ENCODE data around the gene ST6GALNAC3.

ST6GALNAC3 gene

DNA sequence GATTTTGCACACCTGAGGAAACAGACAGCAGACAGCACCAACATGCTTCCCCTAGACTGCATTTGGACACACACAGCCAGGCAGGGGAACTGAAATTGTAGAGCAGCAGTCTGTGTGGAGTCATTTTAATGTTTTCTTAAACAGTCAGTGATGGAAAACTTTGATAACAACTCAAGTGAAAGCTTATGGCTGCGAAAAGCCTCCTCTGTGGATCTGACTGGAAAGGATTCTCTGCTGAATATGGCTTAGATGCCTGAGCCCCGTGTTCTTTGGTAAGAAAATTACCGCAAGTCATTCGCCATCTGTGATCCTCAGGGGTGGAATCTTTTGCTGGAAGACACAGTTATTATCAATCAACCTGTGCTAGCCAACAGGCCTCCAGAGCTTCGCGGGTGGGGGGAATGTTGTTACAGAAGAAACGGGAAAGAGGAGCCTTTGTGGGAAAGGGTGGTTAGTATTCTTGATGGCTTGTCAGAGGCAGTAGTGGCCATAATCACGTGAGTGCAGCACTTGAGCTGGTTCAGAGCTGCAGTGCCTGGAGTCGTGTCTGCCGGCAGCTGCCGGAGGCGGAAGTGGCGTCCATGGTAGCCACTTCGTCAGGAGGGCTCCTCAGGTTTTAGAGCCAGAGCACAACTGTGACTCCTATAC lies 204.7 kb downstream of the ST6GALNAC3 start:
- DNase-seq (ENCODE audit: low read depth in 1 of 2, low spot score in 1 of 2): no peak

DNA sequence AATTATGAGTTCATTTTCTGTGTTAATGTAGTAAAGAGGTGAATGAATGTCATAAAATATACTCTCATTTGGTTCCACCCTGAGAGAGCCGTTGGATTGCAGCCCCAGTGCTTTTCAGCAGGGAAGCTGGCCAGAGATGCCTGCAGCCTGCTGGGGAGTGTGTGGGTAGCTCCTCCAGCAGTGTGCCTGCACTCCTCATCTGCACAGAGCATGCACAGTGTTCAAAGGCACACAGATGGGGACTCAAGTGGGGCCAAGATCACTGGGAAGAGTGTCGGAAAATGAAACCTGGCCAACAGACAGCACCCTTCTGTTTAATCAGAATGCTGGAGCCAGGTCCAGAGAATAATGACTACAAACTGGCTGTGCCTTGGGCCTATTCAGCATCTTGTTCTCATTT lies 206.8 kb downstream of the ST6GALNAC3 start:
- DNase-seq (ENCODE audit: low read depth in 1 of 2, low spot score in 1 of 2): no peak

DNA sequence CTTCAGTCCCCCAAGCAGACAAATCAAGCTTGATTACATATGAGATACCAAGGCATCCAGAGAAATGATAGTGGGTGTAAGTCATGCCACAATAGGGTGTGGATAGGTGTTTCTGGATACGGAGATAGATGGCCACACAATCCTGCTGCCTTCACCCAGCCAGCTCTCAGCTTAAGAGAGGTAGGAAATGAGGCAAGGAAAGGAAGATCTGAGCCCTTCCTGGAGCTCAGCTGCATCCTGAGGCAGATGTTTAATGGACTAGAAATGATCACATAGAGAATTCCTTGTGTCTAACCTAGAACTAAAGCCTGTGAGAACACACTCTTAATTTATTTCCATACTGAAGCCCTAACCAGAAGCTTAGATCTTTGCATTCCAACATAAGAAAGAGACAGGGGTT lies 210.3 kb downstream of the ST6GALNAC3 start:
- DNase-seq (ENCODE audit: low read depth in 1 of 2, low spot score in 1 of 2): no peak

DNA sequence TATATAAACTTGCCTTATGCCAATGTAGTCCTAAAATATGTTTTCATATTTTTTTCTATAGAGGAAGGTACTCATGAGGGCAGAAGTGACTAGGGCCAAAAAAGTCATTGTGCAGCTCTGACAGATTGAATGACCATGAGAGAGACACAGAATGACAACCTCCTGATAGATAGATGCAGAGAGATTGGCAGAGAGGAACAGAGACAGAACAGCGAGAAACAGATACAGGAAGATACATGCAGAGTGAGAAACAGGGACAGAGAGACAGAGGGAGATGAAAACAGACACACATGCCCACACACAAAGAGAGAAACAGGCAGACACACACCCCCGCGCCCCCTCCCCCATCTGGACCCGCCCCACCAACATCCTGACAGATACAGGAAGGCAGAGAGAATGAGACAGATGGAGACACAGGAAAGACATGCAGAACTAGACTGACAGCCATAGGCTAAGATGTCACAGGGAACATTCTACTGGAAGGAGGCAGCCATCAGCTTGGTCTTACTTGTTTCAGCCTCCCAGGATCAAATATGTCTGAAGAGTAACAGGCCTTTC lies 211.1 kb downstream of the ST6GALNAC3 start:
- DNase-seq (ENCODE audit: low read depth in 1 of 2, low spot score in 1 of 2): no peak

DNA sequence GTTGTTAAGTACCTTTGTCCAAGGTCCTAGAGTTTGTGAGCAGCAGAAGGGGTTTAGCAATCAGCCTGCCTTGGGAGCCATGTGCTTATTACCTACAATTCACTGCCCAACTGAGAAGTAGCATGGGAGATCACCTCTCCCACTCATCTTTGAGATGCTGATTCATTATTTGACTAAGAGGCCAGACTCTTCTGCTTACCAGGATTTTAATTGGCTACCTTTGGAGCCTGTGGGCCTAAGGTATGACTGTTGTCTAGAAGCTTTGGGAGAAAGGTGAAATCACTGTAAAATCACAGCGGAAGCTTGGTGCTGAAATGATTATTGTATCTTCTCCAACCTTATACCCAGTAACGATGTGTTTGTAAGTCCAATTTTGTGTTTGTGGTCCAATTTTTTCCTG lies 213.4 kb downstream of the ST6GALNAC3 start:
- DNase-seq (ENCODE audit: low read depth in 1 of 2, low spot score in 1 of 2): no peak

DNA sequence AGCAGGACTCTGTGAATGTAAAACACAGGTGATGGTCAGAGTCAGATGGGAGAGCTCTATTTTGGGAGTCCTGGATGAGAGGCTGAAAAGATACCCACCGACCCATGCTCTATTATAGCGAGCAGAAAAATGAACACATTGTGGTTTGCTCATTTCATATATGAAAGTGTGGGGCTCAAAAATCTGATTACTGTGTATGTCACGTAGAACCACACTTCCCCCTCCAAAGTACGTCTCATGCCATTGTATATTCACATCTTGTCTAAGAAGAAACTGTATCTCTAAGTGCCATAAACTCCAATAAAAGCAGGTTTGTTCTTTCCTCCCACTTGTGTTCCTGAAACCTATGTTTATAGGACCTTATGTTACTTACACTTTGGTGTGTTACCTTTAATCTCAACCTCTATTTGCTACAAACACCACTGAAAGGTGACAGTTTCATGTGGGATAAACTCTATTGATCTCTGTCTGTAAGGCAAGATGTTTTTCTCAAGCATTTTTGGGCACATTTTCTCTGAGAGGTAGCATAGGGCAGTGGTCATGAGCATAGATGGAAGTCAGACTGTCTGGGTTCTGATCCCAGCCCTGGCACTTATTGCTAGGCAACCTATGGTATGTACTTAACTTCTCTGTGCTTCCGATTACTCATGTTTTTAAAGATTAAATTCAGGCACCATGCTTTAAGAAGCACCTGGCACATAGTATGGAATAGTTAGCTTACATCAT lies 214.4 kb downstream of the ST6GALNAC3 start:
- no peak for DNase-seq (ENCODE audit: low read depth in 1 of 2, low spot score in 1 of 2)

DNA sequence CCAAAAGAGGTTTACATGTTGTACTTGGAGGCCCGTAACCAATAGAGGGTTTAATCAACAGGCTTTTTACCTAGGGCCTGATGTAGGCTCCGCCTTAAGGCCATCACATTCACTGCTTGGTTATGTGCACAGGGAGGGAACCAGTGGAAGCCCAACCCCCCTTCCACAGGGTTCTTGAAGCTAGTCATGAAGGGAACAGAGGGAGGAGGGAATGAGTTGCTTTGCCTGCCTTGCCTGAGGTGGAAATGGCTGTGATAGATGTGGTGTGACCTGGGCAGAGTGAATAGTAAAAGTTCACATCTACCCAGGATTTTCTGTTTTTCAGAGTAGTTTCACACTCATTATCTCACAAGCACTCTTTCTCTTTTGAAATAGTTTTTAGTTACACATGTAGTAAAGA lies 215.1 kb downstream of the ST6GALNAC3 start:
- DNase-seq (ENCODE audit: low read depth in 1 of 2, low spot score in 1 of 2): no peak

DNA sequence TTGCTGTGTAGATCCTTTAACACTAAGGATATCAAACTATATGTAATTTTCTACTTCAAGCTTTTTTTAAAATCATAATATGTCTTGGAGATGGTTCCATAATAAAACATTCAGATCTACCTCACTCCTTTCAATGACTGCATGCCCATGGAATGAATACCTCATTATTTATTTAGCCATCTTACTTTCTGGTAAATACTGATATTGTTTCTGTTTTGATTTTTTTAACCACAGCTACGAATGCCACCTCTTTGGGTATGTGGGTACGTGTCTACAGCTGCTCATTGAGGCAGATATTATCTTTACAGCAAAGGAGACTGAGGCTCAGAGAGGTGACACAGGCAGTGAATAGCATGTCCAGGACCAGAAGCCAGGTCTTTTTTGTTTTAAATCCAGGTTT lies 215.7 kb downstream of the ST6GALNAC3 start:
- DNase-seq (ENCODE audit: low read depth in 1 of 2, low spot score in 1 of 2): no peak

DNA sequence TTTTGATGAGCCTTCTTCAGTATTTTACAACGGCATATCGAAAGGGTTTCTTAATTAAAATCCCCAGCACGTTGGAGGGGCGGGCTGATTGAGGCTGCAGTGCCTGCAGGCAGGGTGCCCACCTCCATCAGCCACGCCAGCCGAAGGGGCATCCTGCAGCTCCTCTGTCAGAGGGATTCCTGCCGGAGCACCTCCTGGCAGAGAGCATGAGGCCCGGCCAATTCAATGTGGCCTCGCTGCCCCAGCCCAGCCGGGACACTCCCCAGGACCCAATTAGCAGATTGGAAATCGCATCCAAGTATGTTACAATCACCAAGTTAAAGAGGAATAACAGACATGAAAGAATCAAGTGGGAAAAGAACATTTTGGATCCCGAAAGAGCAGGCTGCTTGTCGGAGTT lies 216.6 kb downstream of the ST6GALNAC3 start:
- no peak for DNase-seq (ENCODE audit: low read depth in 1 of 2, low spot score in 1 of 2)

DNA sequence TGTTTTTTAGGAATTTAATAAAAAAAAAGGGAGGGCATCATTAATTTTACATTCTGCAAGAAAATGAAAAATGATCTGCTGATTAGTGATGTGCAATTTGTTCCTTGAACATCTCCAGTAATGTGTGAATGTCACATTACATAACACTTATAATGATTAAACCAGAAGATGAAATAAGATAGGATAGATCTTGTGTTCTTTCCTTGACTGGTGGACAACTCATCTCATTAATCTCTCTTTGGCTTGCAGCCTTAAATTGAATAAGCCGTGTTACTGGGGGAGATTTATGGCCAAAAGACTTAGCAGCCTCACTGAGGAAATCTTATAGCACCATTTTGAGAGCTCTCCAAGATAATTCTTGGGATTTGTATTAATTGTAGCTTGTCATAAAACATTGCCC lies 217.2 kb downstream of the ST6GALNAC3 start:
- no peak for DNase-seq (ENCODE audit: low read depth in 1 of 2, low spot score in 1 of 2)

DNA sequence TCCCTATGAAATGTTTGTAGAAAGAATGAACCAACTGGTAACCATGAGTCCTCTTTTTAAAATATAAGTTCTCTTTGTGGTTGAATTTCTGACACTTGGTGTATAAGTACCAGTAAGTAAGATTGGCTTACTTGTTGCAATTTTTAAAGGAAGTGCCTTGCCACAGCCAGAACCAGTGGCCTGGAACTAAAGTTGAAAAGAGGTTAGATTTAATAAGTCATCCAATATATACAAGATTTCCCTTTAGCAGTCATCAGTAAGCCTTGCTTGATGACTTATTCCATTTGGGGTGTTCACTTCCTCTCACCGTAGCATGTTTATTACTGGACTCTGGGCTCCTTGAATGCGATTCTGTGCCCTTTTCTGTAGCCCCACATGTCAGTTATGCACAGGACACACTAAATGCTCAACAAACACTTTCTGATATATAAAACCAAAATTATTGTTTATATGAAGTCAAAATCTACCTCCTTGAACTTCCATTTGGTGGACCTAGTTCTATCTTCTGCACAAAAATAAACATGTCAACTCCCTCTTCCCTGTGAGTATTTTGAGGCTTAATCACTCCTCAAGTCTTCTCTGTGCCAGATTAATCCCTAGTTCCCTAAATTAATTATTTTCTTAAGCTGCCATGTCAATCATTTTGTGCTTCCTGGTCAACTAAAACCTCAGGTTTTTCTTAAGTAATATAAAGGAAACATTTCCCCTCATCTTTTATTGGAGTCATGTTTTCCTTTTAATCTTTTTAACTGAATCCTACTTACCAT lies 218.1 kb downstream of the ST6GALNAC3 start:
- no peak for DNase-seq (ENCODE audit: low read depth in 1 of 2, low spot score in 1 of 2)

DNA sequence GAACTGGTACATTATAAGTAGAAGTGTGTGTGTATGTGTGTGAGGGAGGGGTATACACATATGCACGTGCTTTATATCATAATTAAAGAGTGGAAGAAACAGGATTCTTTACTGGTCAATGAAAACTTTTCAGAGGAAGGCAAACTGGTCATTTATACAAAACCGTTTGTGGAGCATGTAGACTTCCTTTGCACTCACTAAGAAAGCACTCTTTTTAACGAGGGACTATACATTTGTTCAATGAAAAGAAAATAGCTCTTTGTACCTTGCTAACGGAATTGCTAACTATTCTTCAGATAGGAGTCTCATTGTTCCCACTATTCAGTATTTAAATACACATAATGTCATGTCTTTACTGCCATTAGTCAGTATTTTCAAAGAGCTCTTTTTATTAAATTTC lies 219.3 kb downstream of the ST6GALNAC3 start:
- no peak for DNase-seq (ENCODE audit: low read depth in 1 of 2, low spot score in 1 of 2)

DNA sequence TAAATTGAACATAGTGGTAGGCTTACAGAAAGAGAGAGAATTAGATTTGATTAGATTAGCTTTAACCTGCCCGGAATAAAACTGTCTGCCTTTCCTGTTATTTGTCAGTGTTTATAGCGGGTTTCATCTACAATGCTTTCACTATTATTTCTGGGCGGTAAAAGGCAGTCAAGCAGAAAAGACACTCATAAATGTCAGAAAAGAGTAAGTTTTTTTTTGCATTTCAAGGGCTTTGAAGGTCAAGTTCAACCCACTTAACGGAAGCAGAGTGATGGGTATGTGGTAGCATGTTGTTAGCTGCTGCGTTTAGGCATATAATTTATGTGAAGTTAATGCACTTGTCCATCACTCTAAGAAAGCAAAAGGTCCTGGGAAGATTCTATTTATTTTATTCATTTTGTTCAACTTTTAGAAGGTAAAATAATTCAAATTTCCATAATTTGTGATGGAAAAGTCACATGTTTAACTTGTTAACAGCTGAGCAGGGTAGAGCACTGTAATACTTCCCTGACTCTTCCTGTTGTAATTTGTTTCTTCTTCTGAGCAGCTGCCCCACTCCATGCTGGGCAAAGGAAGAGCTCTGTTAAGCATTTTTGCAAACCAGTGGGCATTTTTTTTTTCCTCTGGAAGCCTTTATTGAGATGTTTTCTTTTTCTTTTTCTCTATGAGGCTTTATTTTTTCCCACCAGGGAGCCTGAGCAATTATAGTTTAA lies 220.1 kb downstream of the ST6GALNAC3 start:
- no peak for DNase-seq (ENCODE audit: low read depth in 1 of 2, low spot score in 1 of 2)

DNA sequence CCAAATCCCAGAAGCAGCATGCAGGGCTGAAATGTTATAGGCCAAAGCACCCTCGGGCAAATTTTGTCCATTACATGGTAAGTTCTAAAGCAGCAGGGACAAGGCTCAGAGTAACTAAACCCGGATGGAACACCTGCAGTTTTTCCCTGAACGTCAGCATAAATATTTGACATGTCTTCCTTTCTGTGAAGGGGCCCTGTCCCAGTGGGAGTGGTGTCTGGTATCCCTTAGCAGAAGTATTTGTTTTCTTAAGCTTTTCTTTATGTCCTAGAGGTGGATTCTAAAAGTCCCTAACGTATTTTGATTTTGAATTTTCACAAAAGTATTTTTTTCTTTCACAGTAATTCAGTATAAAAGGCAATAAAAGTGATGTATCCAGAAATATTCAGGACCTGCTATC lies 223.9 kb downstream of the ST6GALNAC3 start:
- no peak for DNase-seq (ENCODE audit: low read depth in 1 of 2, low spot score in 1 of 2)

DNA sequence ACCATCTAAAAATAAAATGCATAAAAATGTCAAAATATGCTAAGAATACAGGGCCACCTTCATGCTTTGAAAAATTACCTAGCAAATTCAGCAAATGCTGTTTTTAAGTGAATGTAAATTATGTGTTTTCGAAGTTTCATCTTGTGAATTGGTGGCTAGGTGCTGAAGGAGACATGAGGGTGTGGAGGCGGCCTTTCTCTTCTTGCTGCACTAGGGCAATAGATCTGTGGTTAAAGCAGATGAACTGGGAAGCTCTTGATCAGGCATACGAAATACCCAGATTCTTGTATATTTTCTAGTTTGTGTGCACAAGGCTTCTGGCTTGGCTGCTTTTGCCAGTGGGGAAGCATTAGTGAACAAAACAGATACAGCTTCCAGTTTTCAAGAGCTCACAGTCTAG lies 224.5 kb downstream of the ST6GALNAC3 start:
- DNase-seq (ENCODE audit: low read depth in 1 of 2, low spot score in 1 of 2): no peak

DNA sequence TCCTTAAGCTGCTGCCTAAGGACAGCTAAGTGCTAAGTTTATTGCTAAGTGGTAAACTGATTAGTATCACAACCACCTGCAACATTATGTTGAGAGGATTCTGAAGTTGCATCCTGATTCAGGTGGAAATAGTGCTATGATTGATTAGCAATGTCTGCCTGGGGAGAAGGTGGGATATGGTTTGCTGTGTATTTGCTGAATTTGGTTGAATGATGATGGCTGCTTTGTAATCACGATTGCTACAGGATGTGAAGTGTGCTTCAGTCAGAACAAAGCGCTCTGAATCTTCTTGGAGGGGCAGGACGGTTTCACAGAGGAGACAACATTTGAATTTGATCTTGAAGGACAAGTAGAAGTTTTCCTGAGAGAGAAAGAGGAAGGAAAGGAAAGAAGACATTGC lies 226.0 kb downstream of the ST6GALNAC3 start:
- DNase-seq (ENCODE audit: low read depth in 1 of 2, low spot score in 1 of 2): no peak

DNA sequence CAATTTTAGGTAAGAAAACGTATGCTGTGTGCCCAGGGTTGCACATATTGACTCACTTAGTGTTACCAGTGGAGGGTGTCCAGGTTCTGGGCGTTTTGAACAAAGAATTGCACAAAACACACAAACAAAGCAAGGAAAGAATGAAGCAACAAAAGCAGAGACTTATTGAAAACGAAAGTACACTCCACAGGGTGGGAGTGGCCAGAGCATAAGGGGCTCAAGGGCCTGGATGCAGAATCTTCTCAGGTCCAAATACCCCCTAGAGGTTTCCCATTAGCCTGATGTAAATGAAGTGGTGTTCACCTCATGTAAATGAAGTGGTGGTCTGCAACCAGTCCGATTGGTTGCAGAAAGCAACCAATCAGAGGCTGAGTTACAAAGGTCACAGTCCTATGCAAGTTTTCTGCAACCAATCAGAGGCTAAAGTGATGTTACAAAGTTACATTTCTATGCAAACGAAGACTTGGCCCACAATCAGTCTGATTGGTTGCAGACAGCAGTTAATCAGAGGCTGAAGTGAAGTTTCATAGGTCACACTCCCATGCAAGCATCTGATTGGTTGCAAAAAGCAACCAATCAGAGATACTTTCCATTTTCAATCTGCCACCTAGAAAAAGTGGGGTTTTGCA lies 228.3 kb downstream of the ST6GALNAC3 start:
- DNase-seq (ENCODE audit: low read depth in 1 of 2, low spot score in 1 of 2): no peak

DNA sequence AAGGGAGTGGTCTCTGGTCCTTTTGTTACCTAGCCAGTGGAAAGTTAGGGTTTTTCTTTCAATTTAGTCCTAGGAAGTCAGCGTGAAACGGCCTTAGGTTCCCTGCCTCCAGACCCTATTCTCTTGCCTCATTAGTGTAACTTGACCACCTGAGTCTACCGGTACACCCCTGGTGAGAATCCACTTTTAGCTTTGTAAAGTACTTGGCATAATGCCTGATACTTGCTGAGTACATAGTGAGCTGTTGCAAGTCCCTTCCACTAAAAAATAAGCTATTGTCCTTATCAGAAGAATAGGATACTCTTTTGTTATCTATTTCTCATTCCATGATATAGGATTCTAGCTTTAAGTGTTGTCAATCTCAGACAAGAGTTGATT lies 228.8 kb downstream of the ST6GALNAC3 start:
- DNase-seq (ENCODE audit: low read depth in 1 of 2, low spot score in 1 of 2): no peak

DNA sequence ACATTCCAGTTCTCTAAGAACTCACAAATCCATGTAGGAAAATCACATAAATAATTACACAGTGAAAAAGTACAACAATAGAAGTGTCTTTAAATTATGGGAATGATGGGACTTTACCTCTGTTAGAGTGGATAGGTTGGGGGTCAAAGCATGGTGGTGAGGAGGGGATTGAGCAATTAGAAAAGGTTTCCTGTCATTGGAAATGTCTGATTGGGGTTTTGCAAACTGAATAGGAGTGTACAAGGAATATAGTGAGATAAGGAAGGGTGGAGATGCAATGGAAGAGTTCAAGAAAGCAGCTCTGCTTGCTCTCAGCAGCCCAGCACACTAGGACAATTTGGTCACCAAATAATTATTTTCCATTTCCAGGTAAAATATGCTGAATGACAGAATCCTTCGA lies 238.8 kb downstream of the ST6GALNAC3 start:
- no peak for DNase-seq (ENCODE audit: low read depth in 1 of 2, low spot score in 1 of 2)

DNA sequence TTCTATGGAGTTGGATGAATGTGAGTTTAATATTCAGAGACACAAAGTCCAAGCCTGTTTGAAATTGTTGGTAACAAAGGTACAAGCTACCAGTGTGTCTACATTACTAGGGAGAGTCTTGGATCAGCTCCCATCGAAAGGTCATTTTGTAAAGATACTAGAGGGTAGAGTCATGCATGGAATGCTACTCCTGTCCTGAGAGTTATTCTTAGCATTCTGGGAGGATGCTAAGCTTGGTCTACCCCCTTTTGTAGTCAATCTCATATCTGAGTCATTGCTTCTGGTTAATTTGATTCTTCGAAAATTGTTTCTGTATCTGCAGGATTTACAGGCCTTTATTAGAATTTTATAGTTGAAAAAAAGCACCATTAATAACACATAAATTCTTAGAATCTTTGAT lies 240.2 kb downstream of the ST6GALNAC3 start:
- DNase-seq (ENCODE audit: low read depth in 1 of 2, low spot score in 1 of 2): no peak

DNA sequence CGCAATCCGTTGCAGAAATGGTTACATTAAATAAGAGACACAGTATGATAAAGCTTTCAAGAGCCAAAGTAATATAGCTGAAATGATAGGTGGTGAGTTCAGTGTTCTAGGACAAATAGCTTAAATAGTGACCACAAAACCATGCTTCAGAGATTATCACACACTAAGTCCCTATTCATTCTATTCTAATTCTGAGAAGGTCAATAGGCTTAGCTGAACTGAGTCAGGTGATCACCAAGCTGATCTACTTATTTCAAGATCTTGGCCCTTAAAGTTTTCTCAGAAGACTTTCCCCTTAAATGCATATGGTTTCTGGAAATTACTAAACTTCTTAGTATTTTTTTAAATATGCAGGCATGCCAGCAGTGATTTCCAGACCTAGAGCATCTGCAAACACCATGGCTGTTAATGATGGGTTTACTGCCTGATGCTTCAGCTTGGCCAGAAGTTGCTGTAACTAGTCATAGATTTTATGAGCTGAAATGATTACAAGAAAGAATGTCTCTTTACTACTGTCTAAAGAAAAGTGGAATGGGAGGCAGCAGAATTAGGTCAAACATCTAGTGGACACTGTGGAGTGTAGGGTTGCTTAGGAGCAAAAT lies 242.9 kb downstream of the ST6GALNAC3 start:
- no peak for DNase-seq (ENCODE audit: low read depth in 1 of 2, low spot score in 1 of 2)

Data from activated CD4-positive, alpha-beta T cell treated with anti-CD3 and anti-CD28 coated beads, Interleukin-2, amount 50 U/mL, for 24 hours (primary cell).